HFF-Myc (cell line): ENCODE results near the gene DOCK1.

ENCODE experiments used
- DNase-seq: peaks from one replicate; pipeline ENCODE4 v3.0.0-alpha.2; 2011; ENCODE audit warnings: low read depth; ENCODE audit errors: extremely low read depth
- H3K4me3 ChIP-seq: replicated peaks from 2 replicates; pipeline ENCODE4 v1.5.1; 2011; ENCODE audit warnings: low read depth, mild to moderate bottlenecking, control low read depth, low read length
- CTCF ChIP-seq: IDR thresholded peaks from 2 replicates; pipeline ENCODE4 v1.5.1; 2012; ENCODE audit warnings: mild to moderate bottlenecking, low read depth, low read length, control low read depth; ENCODE audit errors: missing control alignments

The DOCK1 gene

GRCh38 chr10:127500127-127500526 lies 594.9 kb downstream of the DOCK1 start:
- DNase-seq, result no peak
- no peak for TF ChIP-seq CTCF
- H3K4me3 ChIP-seq, result no peak overlapping the region
